ENCODE data around the gene KLK15.

The KLK15 gene

GRCh38 chr19:50833117-50833801 lies at the start of gene KLK15:
KLK15 (minus strand) TSS chr19:50833574; CDS start chr19:50831492, 2,082 bp downstream.
- no peak for DNase-seq (ENCODE audit: low read depth in 2 of 2)

- DNase-seq (ENCODE audit: low read depth in 2 of 2), result no peak
Observed at GRCh38 chr19:50882188-50882587, 48.8 kb upstream of the KLK15 start.

- DNase-seq (ENCODE audit: low read depth in 2 of 2), result no peak
Observed at GRCh38 chr19:50880241-50880640, 46.9 kb upstream of the KLK15 start.

- DNase-seq (ENCODE audit: low read depth in 2 of 2), result no peak
Observed at GRCh38 chr19:50878851-50879250, 45.5 kb upstream of the KLK15 start.

GRCh38 chr19:50877338-50877737 lies 44.0 kb upstream of the KLK15 start:
- DNase-seq (ENCODE audit: low read depth in 2 of 2), result no peak

GRCh38 chr19:50876456-50876855 lies 43.1 kb upstream of the KLK15 start:
- no peak for DNase-seq (ENCODE audit: low read depth in 2 of 2)

GRCh38 chr19:50875795-50876422 lies 42.5 kb upstream of the KLK15 start:
- no peak for DNase-seq (ENCODE audit: low read depth in 2 of 2)

- DNase-seq (ENCODE audit: low read depth in 2 of 2), result no peak
Observed at GRCh38 chr19:50874211-50874610, 40.8 kb upstream of the KLK15 start.

GRCh38 chr19:50873056-50873455 lies 39.7 kb upstream of the KLK15 start, which contains the start of gene KLK2:
KLK2 (plus strand) TSS chr19:50873439; CDS start chr19:50873474, 35 bp downstream.
- DNase-seq (ENCODE audit: low read depth in 2 of 2), result no peak

- DNase-seq (ENCODE audit: low read depth in 2 of 2), result peak; percentile 20 to 22
Observed at GRCh38 chr19:50870417-50871089, 37.2 kb upstream of the KLK15 start.

- DNase-seq (ENCODE audit: low read depth in 2 of 2), result no peak
Observed at GRCh38 chr19:50869479-50869878, 36.1 kb upstream of the KLK15 start.

GRCh38 chr19:50861496-50862286 lies 28.3 kb upstream of the KLK15 start:
- no peak for DNase-seq (ENCODE audit: low read depth in 2 of 2)

- DNase-seq (ENCODE audit: low read depth in 2 of 2), result no peak
Observed at GRCh38 chr19:50861010-50861409, 27.6 kb upstream of the KLK15 start.

GRCh38 chr19:50859849-50860248 lies 26.5 kb upstream of the KLK15 start:
- DNase-seq (ENCODE audit: low read depth in 2 of 2), result no peak

GRCh38 chr19:50858886-50859285 lies 25.5 kb upstream of the KLK15 start:
- no peak for DNase-seq (ENCODE audit: low read depth in 2 of 2)

GRCh38 chr19:50857366-50857765 lies 24.0 kb upstream of the KLK15 start:
- DNase-seq (ENCODE audit: low read depth in 2 of 2), result no peak

- DNase-seq (ENCODE audit: low read depth in 2 of 2), result no peak
Observed at GRCh38 chr19:50854636-50855410, 21.4 kb upstream of the KLK15 start, which contains the start of gene KLK3. KLK3 (plus strand) TSS chr19:50854915; CDS start chr19:50854956, 41 bp downstream.

GRCh38 chr19:50851620-50852019 lies 18.2 kb upstream of the KLK15 start:
- no peak for DNase-seq (ENCODE audit: low read depth in 2 of 2)

GRCh38 chr19:50850738-50851137 lies 17.4 kb upstream of the KLK15 start:
- no peak for DNase-seq (ENCODE audit: low read depth in 2 of 2)

GRCh38 chr19:50844296-50844935 lies 11.0 kb upstream of the KLK15 start:
- DNase-seq (ENCODE audit: low read depth in 2 of 2), result no peak
